Loucy (cell line): Measurements from ENCODE around the gene POU2F1.
A peak's percentile ranks its signal among the peaks of the same experiment; 100 is the strongest.

Source experiments
- H2AFZ ChIP-seq: fragments of 200-600 bp; sonication (generic); 2 replicates; pipeline ENCODE4 v1.6.0; 2016; ENCODE audit warnings: antibody characterized with exemption, mild to moderate bottlenecking, low read length, moderate library complexity
- H3F3A ChIP-seq: fragments of 200-600 bp; 2 replicates; pipeline ENCODE4 v1.6.0; 2016; ENCODE audit warnings: antibody characterized with exemption, low read depth, mild to moderate bottlenecking
- H3K27me3 ChIP-seq: fragments of 200-600 bp; sonication (generic); 2 replicates; pipeline ENCODE4 v1.6.1; 2014; ENCODE audit warnings: low read length, mild to moderate bottlenecking; ENCODE audit not compliant: insufficient read depth, poor library complexity, severe bottlenecking
- H3K36me3 ChIP-seq: fragments of 200-600 bp; sonication (generic); 2 replicates; pipeline ENCODE4 v1.6.1; 2016; ENCODE audit warnings: low read length; ENCODE audit not compliant: insufficient read depth
- H3K4me1 ChIP-seq: fragments of 200-600 bp; sonication (generic); 2 replicates; pipeline ENCODE4 v1.5.1; 2014; ENCODE audit warnings: low read length, mild to moderate bottlenecking; ENCODE audit not compliant: insufficient read depth, poor library complexity, severe bottlenecking
- H3K4me2 ChIP-seq: fragments of 200-600 bp; sonication (generic); 2 replicates; pipeline ENCODE4 v1.6.0; 2014; ENCODE audit warnings: antibody characterized with exemption, low read length, low read depth, mild to moderate bottlenecking; ENCODE audit not compliant: poor library complexity, severe bottlenecking
- H3K4me3 ChIP-seq: fragments of 200-600 bp; sonication (generic); 2 replicates; pipeline ENCODE4 v1.5.1; 2014; ENCODE audit warnings: low read length, mild to moderate bottlenecking, mixed read lengths; ENCODE audit not compliant: poor library complexity, severe bottlenecking
- H3K79me2 ChIP-seq: fragments of 200-600 bp; sonication (generic); 2 replicates; pipeline ENCODE4 v1.6.1; 2014; ENCODE audit warnings: low read length; ENCODE audit not compliant: insufficient read depth
- H3K9ac ChIP-seq: fragments of 200-600 bp; sonication (generic); 2 replicates; pipeline ENCODE4 v1.6.0; 2014; ENCODE audit warnings: mild to moderate bottlenecking, low read depth, low read length, moderate library complexity; ENCODE audit not compliant: poor library complexity, severe bottlenecking
- H3K9me2 ChIP-seq: fragments of 200-600 bp; sonication (generic); replicated peaks from 2 replicates; pipeline ENCODE4 v1.6.1; 2016; ENCODE audit warnings: low read depth, low read length, mixed read lengths
- H3K9me3 ChIP-seq: fragments of 200-600 bp; sonication (generic); 2 replicates; pipeline ENCODE4 v1.6.1; 2014; ENCODE audit warnings: mild to moderate bottlenecking, antibody characterized with exemption, low read length, low read depth; ENCODE audit not compliant: insufficient read depth
- H4K20me1 ChIP-seq: fragments of 200-600 bp; sonication (generic); 2 replicates; pipeline ENCODE4 v1.6.0; 2014; ENCODE audit warnings: antibody characterized with exemption, low read length, mild to moderate bottlenecking; ENCODE audit not compliant: insufficient read depth, poor library complexity, severe bottlenecking
- EZH2phosphoT487 ChIP-seq: fragments of 200-600 bp; IDR thresholded peaks from 2 replicates; pipeline ENCODE4 v1.6.1; 2018; ENCODE audit warnings: antibody characterized with exemption, mild to moderate bottlenecking, moderate library complexity, borderline replicate concordance
- TF ChIP-seq, protein P1 (sequence below): fragments of 200-600 bp; sonication (generic); conservative IDR thresholded peaks from 2 replicates; pipeline ENCODE4 v1.5.1; 2014; ENCODE audit warnings: mild to moderate bottlenecking, antibody characterized with exemption, low read length

Gene POU2F1

DNA sequence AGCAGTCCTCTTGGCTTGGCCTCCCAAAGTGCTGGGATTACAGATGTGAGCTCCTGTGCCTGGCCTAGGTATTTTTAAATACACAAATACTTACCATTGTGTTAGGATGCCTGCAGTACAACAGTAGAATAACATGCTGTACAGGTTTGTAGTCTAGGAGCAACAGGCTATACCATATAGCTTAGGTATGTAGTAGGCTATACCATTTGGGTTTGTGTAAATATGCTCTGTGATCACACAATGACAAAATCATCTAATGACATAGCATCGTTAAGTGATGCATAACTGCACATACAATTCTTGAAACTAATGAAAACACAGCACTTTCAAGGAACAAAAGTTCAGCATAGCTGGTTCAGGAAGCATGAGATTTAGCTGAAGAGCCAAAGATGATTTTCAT is 12.7 kb downstream of the POU2F1 start:
- H3K9me2 ChIP-seq = no peaks in the 10 kb centered on the region
- no peaks in the 10 kb centered on the region for H3K27me3 ChIP-seq
- no peak overlapping the region for H2AFZ ChIP-seq
- no peak overlapping the region for H3K9ac ChIP-seq
- peaks cover 56% of the 10 kb centered on the region for H3K4me1 ChIP-seq
- H3F3A ChIP-seq = no peaks in the 10 kb centered on the region
- H3K79me2 ChIP-seq = peaks cover 97% of the 10 kb centered on the region
- no peaks in the 10 kb centered on the region for H3K36me3 ChIP-seq
- H4K20me1 ChIP-seq = peaks cover 83% of the 10 kb centered on the region
- peak overlapping the region; percentile 23 for H3K4me2 ChIP-seq
- TF ChIP-seq EZH2phosphoT487 = no peak
- TF ChIP-seq, protein P1, sequence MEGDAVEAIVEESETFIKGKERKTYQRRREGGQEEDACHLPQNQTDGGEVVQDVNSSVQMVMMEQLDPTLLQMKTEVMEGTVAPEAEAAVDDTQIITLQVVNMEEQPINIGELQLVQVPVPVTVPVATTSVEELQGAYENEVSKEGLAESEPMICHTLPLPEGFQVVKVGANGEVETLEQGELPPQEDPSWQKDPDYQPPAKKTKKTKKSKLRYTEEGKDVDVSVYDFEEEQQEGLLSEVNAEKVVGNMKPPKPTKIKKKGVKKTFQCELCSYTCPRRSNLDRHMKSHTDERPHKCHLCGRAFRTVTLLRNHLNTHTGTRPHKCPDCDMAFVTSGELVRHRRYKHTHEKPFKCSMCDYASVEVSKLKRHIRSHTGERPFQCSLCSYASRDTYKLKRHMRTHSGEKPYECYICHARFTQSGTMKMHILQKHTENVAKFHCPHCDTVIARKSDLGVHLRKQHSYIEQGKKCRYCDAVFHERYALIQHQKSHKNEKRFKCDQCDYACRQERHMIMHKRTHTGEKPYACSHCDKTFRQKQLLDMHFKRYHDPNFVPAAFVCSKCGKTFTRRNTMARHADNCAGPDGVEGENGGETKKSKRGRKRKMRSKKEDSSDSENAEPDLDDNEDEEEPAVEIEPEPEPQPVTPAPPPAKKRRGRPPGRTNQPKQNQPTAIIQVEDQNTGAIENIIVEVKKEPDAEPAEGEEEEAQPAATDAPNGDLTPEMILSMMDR = no peak
- no peak overlapping the region for H3K4me3 ChIP-seq
- no peaks in the 10 kb centered on the region for H3K9me3 ChIP-seq

DNA sequence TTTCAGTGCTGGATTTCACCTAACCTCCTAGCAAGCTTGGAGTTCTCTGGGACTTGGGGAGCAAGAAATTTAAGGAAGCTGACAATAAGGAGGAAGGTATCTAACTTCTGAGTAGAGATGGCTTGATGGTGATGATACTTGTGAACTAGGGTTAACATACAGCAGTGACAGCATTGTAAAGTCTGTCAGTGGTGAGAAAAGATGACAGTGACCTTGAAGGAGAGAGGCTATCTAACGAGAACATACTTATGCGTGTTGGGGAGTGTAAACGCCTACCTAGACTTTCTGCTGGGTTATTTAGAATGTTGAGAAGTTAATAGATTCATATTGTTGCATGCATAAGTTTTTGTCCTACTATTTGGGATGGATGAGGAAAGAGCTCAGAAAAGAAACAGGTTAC is 16.3 kb downstream of the POU2F1 start:
- Histone ChIP-seq H2AFZ (no peak overlapping the region), H3K27me3 (no peaks in the 10 kb centered on the region), H3K9me2 (no peaks in the 10 kb centered on the region), H3K79me2 (peaks cover 96% of the 10 kb centered on the region), H3K9ac (no peak overlapping the region), H3K4me2 (no peak overlapping the region), H3K4me3 (no peak overlapping the region), H3K36me3 (no peaks in the 10 kb centered on the region), H4K20me1 (peaks cover 81% of the 10 kb centered on the region), H3K4me1 (peaks cover 26% of the 10 kb centered on the region), H3K9me3 (no peaks in the 10 kb centered on the region), H3F3A (no peaks in the 10 kb centered on the region)
- no peak for TF ChIP-seq EZH2phosphoT487
- TF ChIP-seq, protein P1 = no peak

DNA sequence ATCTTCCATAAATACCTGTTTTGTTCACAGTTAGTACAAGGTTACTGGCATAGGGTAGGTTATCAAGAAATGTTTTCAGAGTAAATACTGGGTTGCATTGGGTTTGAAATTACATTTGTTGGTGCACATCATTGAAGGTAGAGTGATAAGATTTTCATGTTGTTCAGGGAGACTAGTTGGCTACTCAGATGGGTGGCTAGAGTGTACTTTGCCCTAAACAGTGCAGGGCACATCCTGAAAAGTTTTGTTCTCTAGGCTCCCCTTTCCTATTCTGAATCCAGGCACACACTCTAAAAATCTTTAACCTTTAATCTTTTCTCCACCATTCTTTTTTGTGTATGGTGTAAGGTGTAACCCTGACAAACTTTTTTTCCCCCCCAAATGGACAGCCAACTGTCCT is 18.0 kb downstream of the POU2F1 start:
- Histone ChIP-seq H3K9ac (no peak overlapping the region), H3K9me3 (no peaks in the 10 kb centered on the region), H4K20me1 (peaks cover 75% of the 10 kb centered on the region), H3K36me3 (peaks cover under 1% of the 10 kb centered on the region), H3K4me3 (no peak overlapping the region), H2AFZ (no peak overlapping the region), H3F3A (no peaks in the 10 kb centered on the region), H3K4me1 (peaks cover 28% of the 10 kb centered on the region), H3K79me2 (peaks cover 96% of the 10 kb centered on the region), H3K27me3 (no peaks in the 10 kb centered on the region), H3K9me2 (no peaks in the 10 kb centered on the region), H3K4me2 (no peak overlapping the region)
- no peak for TF ChIP-seq EZH2phosphoT487
- TF ChIP-seq, protein P1 = no peak
